Measurements from ENCODE around the gene MLH3.

- no peak for TF ChIP-seq CTCF (IDR thresholded peaks at IDR 0.05)
- no peak for TF ChIP-seq POLR2A (IDR thresholded peaks at IDR 0.05)
These were observed 76.8 kb downstream of the MLH3 start for GRCh38 chr14:74974364-74975058.

All from upper lobe of left lung (tissue), 4 donors.